Stimulated activated CD4-positive, alpha-beta T cell treated with anti-CD3 and anti-CD28 coated beads, TNF-alpha, amount 100 ng/mL, for 1 hour (primary cell): ENCODE measurements around the gene CAMK1D.

Experiments
- DNase-seq, 3 donors: peaks; one replicate each; pipeline ENCODE4 v3.0.0-alpha.2; 2020; ENCODE audit warnings: low read depth in 3 of 3, low spot score in 1 of 3

Gene CAMK1D

GRCh38 chr10:12510984-12511383, 161.6 kb downstream of the CAMK1D start:
- DNase-seq: no peak

GRCh38 chr10:12511651-12512050, 162.3 kb downstream of the CAMK1D start:
- no peak for DNase-seq

- DNase-seq: no peak
Measured at GRCh38 chr10:12512332-12513002, 163.1 kb downstream of the CAMK1D start.

GRCh38 chr10:12513003-12513365, 163.6 kb downstream of the CAMK1D start:
- no peak for DNase-seq

GRCh38 chr10:12513775-12514673, 164.7 kb downstream of the CAMK1D start:
- DNase-seq: no peak

GRCh38 chr10:12518024-12518423, 168.7 kb downstream of the CAMK1D start:
- DNase-seq: no peak

- no peak for DNase-seq
Measured at GRCh38 chr10:12521423-12521822, 172.1 kb downstream of the CAMK1D start.

- DNase-seq: no peak
Measured at GRCh38 chr10:12526311-12526710, 177.0 kb downstream of the CAMK1D start.

- DNase-seq: no peak
Measured at GRCh38 chr10:12529976-12530375, 180.6 kb downstream of the CAMK1D start.

- no peak for DNase-seq
Measured at GRCh38 chr10:12531305-12532220, 182.2 kb downstream of the CAMK1D start.

GRCh38 chr10:12533151-12533550, 183.8 kb downstream of the CAMK1D start:
- DNase-seq: no peak

GRCh38 chr10:12533723-12534122, 184.4 kb downstream of the CAMK1D start:
- no peak for DNase-seq

- no peak for DNase-seq
Measured at GRCh38 chr10:12534824-12535223, 185.5 kb downstream of the CAMK1D start.

GRCh38 chr10:12535656-12536055, 186.3 kb downstream of the CAMK1D start:
- no peak for DNase-seq

GRCh38 chr10:12538491-12538995, 189.2 kb downstream of the CAMK1D start:
- no peak for DNase-seq

GRCh38 chr10:12539350-12540164, 190.2 kb downstream of the CAMK1D start:
- no peak for DNase-seq

- no peak for DNase-seq
Measured at GRCh38 chr10:12540341-12540781, 191.0 kb downstream of the CAMK1D start.

- DNase-seq: no peak
Measured at GRCh38 chr10:12541446-12542067, 192.2 kb downstream of the CAMK1D start.

- no peak for DNase-seq
Measured at GRCh38 chr10:12542133-12542670, 192.9 kb downstream of the CAMK1D start.

- no peak for DNase-seq
Measured at GRCh38 chr10:12543589-12543988, 194.2 kb downstream of the CAMK1D start.
